GM12891 (cell line): Measurements from ENCODE around the gene TSPAN18.

Experiments used
- POLR2A ChIP-seq: IDR thresholded peaks from 2 replicates; pipeline ENCODE4 v1.6.1; 2011; ENCODE audit warnings: low read depth, low read length, control low read depth
- POLR2AphosphoS5 ChIP-seq: IDR thresholded peaks from 2 replicates; pipeline ENCODE4 v1.6.1; 2011; ENCODE audit warnings: low read depth, low read length, control low read depth
- POU2F2 ChIP-seq: IDR thresholded peaks from 2 replicates; pipeline ENCODE4 v1.6.1; 2011; ENCODE audit warnings: low read depth, mild to moderate bottlenecking, control low read depth, low read length, moderate library complexity
- TAF1 ChIP-seq: IDR thresholded peaks from 2 replicates; pipeline ENCODE4 v1.6.1; 2011; ENCODE audit warnings: low read depth, low read length, control low read depth

- TF ChIP-seq POLR2AphosphoS5 (no peak), TAF1 (no peak), POLR2A (no peak), POU2F2 (no peak)
Observed at GRCh38 chr11:44790211-44790610, 63.4 kb downstream of the TSPAN18 start.
